Amniotic stem cell (primary cell): ENCODE measurements around the gene MECP2.

ENCODE experiments used
- DNase-seq: peaks from one replicate; lab custom pipeline; 2025; lab: John Stamatoyannopoulos, UW

Gene MECP2

DNA sequence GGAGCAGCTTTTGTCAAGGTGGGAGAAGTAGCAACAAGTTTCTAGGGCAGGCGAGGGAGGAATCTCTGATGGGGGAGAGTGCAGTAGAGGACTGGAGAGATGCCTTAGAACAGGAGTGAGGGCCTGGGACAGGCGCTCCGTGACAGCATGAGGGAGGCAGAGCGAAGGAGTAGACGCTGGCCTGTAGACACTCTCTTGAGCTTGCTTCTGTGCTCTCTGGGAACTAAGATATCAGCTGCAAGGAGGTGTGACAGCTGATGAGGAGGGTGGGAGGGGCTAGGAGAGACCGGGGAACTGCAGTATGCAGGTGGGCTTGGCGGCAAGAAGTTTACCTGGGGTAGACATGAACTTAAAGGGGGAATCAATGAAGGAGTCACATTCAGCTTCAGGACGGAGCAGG, 35.7 kb downstream of the MECP2 start:
- DNase-seq = no peak

DNA sequence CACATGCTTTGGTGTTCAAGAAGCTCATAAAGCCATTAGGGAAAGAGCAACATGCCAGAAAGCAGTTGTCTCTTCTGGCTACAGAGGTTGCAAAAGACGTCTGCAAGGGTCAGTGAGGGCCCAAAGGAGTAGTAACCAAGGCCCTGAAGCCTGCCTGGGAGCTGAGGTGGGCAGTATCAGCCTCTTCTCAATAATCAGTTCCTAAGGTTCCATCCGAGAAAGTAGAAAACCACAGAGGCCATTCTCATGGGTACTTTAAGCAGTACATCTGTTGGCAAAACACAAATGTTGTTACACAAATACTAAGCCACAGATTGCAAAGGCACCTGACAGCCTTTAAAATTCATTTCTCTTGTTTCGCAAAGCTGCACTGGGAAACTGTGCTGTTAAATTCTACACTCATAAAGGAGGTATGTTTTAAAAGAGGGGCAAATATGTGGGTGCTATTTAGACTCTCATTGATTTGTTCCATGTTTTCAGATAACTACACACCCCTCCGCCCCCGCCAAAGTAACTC, 37.7 kb downstream of the MECP2 start:
- no peak for DNase-seq

DNA sequence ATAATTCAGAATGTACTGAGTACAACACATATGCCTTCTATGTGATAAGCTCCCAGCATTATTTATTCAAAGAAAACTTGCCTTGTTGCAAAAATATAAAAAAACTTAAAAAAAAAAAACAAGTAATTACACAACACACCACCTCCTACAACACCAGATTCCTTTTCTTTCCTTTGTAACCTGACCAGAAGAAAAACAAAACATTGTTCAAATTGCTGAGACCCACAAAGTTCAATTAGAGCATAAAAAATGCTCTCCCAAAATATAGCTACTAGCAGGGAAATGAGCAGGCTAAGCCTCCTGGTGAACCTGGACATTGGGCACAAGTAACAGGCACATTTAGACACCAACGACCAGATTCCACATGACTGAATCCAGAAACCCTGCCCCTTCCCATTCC, 38.3 kb downstream of the MECP2 start:
- no peak for DNase-seq

DNA sequence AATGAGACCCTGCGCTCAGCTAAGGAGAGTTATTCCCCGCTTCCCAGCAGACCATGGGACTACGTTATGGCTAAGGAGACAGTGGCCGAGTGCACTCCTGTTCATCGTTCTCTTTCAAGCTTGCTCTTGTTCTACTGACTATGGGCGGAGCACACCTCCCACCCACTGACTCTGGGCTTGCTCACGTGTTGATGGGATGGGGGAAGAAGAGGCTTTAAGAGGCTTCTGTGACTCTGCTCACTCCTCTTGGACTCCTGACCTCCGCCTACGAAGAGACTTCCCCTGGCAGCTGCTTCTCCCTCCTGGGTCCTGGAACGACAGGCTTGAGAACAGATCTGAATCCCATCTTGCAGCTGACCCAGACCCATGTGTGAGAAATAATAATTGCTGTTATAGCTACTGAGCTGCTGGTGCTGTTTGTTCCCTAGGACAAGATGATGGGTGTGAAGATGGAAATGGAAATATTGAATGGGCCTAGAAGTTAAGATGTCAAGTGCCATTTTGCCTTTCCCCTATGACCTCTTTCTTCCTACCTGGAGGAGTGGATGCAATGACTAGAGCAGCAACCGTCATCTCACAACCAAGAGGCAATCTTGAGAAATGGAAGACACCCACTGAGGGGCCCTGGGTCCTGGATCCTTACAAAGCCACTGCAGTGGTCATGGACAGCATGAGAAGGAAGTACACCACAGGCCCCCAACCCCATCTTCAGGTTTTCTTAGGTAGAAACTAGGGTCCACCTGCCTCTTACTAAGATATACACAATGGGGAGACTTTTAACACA, 39.1 kb downstream of the MECP2 start:
- DNase-seq = no peak

DNA sequence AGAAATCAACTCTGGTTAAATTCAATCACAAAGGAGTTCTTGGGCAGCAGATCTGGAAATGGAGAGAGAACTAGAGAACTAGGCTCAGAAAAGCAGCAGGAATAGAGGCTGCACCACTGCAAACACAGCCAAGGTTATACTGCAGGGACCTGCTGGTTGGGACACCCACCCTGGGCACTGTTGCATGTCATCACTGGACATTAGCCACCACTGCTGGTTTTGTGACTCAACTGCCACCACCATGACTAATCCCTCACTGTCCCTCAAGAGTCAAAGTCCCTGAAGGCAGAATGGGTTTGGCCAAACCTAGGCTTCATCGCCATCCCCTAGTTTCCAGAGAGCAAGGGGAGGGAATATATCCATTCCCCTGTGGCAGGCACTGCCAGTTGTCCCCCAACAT, 39.7 kb downstream of the MECP2 start:
- no peak for DNase-seq

DNA sequence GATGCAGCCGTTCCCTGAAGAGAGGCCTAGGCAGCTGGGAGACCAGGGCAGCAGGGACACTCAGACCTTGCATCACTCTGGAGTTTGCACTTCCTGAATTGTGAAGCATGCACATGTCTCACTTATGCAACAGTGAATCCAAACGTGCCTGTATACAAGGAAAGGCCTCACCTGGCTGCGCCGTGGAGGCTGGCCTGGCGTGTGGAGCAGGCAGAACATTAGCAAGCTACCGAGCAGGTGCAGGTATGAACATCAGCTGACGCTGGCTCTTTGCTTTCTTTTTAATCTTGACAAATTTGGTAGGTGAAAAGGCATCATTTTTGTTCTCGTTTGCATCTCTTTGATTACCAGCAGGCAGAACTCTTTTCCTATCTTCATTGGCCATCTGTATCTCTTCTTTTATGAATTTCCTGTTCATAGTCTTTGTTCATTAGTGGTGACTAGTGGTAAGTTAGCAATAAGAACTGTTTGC, 40.7 kb downstream of the MECP2 start:
- no peak for DNase-seq

DNA sequence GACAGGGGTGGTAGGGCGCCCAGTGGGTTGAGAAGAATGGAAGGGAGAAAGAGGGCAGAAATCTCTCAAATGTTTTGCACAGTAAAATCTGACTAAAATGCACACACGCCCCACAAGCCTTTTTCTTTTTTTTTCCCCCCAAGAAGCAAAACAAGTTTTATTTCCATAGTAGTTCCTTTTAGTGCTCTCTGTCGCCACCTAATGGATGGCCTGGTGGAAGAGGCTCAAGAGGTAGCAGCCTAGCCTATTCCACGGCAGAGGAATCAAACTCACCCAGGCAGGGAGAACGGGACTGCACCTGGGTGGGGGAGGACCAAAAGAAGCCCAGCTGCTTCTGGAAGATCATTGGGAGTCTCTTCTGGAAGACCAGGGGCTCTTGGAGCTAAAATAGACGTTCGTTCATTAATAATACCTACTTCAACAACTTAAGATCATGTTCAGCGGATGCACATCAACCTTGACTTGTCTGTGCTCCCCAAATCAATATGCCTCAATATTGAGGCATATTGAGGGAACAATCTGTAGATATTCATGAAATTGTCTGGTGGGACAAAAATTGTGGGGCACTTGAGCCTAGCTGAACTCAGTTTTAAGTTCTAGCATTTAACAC, 46.2 kb downstream of the MECP2 start:
- DNase-seq = peak; percentile 12

DNA sequence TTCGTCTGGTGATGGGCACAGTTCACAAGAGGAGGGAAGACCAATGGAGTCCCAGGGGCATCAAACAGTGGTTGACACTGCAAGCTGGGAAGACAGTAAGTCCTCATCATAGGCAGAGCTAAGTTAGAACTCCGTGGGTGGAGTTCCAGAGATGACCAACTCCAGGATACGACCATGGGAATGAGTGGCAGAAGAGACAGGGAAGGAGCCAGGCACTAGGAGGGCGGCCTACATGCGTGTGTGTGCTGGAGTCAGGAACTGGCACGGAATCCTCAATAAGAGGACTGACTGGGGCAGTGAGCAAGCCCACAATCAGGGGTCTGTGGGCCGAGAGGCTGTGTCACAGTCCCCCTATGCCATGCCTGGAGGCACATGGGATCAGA, 47.4 kb downstream of the MECP2 start:
- DNase-seq = no peak

DNA sequence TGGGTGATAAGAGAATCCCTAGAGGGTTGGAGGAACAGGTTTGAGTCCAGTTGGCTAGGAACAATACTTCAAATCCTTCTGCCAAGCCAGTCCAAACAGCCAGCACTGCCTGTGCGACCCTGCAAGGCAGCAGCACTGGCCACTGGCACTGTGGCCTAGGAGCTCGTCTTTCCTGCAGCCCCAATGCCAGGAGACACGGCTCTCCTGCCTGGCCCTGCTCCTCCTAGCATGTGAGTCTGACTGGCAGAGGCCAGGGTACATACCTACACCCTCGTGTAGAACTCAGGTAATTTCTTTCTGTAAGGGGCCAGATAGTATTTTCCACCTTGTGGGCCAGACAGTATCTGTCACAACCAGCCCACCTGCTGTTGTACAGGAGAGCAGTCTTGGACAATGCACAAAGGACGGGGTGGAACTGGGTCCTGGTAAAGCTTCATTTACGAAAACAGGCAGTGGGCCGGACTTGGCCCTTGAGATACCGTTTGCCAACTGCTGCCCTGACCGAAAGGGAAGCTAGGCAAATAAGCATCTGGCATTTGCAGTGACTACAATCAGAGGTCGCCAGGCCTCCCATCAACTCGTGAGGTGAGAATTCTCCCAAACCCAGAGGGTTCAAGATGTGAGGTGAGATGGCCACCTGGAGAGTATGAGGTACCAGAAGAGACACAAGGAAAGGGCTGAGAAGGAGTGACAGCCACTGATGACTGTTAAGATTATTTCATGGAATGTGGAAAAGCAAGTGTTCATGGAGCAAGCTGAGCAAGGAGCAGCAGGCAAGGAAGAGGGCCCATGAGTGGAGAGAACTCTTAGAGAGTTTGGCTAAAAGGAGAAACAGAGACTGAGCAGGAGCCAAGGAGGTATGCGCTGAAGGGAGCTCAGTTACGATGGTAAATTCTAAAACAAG, 48.1 kb downstream of the MECP2 start:
- no peak for DNase-seq

DNA sequence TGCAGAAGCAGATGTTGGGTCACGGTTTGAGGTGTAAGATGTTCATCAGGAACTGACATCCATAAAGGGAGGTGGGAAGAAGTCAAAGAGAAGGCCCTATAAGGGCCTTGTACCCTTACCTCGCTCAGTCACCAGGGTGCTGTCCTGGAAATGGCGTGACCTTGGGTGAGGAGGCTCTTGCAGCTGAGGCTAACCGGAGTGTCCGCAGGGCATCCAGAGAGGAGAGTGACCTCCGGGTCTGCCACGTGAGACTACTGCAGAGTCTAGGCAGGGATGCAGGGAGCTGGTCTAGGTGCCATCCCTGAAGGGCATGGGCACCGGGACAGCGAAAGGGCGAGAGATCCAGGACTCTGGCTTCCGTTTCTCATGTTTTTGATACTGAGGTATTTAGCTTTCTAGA, 49.1 kb downstream of the MECP2 start:
- DNase-seq = no peak

DNA sequence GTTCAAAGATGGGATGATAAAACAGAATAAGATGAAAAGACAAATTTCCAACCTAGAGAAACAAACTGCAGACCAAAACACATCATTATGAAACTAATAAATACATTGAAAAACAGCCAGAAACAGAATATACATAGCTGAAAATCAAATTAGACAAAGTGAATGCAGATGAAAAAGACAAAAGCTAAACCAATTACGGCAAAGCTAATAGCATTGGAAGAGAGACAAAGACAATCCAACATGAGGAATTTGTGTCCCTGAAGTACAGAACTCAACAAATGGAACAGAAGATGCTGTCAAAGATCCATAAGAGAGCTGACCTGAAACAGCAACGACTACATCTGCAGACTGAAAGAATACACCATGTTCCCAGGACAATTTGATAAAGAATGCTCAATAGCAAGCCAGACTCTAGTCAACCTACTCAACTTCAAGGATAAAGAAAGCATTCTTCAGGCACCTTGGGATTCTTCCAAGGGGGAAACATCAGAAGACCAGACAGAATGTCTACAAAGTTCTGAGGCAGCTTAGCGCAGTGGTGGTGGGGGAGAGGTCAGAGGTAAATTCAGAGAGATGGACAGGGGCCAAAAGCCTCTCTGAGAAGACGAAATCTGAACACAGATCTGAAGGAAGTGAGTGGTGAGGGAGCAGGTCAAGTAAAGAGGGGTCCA, 50.4 kb downstream of the MECP2 start:
- no peak for DNase-seq

DNA sequence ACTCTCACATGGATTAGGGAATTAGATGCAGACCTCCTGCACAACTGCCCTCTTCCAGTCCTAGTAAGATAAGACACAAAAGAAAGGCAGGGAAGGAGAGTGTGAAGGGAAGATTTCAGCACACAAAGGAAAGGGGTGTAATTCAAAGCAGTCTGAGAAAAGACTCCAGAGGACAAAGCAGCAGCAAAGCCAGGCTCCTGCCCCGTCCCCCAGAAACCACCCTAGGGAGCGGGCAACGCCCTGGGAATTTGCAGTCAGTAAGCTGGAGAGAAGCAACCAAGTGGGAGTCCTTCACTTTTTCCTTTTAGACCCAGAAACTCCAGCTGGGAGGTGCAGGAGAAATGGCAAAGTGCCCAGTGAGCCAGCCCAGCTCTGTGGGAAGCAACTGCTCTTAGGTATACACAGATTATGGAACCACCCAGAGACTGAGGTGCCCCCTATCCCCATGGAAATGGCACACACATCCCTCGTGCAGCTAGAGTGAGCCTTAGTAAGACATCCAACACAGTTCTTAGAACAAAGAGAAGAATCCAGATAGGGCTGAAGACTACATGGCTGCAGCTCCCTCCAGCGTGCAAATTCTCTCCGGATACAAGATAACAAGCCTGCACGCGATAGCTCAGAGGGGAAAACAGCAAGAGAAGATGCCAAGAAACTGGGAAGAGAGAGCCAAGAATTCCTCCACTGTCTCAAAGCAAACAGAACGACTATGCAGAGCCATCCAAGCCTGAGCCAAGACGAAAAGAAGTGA, 51.3 kb downstream of the MECP2 start:
- DNase-seq = peak; percentile 41

DNA sequence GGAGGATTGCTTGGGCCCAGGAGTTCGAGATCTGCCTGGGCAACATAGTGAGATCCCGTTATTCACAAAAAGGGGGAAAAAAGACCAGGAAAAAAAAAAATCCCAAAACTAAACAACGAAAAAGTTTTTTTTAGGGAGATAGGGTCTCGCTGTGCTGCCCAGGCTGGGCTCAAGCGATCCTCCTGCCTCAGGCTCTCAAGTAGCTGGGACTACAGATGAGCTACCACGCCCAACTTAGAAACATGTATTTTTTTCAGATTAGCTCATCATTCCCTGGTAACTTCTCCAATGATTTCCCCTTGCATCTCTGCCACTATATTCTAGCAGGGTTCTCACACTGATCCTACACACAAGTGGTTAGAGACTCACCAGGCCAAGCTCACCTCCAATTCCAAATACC, 53.4 kb downstream of the MECP2 start:
- no peak for DNase-seq

DNA sequence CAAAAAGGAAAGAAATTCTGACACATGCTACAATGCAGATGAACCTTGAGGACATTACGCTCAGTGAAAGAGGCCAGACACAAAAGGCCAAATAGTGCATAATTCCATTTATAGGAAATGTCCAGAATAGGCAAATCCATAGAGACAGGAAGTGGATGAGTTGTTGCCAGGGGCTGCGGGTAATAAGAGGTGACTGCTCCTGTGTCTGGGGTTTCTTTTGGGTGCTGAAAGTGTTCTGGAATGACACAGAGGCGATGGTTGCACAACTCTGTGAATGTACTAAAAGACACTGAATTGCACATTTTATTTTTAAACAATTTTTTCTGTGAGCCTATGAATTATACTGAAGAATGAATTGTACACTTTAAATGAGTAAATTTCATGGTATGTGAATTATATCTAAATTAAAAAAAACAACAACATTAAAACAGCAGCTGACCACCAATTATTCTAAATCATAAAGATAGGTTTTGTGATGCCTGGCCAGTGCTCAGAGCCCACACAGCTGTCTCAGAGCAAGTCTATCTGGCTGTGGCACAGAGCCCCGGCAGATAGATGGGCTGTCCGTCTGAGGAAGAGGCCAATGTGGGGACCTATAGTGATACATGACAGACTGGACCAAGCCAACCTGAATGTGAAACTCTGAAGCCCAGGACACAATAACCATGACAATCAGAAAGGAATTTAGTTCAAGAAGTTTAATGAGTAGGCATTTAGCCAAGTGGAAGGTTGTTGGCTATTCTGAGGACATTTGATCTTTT, 54.3 kb downstream of the MECP2 start:
- no peak for DNase-seq

DNA sequence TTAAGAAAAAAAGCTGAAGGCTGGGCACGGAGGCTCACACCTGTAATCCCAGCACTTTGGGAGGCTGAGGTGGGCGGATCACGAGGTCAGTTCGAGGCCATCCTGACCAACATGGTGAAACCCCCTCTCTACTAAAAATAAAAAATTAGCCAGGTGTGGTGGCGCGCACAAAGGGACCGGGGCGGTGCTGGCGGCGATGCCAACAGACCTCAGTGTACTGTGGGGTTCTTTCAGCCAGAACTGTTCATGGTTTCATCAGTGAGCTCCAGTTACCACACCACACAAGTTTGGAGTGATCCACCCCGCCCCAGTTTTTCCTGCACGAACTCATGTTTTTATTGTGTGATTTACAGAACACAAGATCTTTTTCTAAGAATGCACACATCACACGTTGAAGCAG, 56.7 kb downstream of the MECP2 start:
- no peak for DNase-seq

DNA sequence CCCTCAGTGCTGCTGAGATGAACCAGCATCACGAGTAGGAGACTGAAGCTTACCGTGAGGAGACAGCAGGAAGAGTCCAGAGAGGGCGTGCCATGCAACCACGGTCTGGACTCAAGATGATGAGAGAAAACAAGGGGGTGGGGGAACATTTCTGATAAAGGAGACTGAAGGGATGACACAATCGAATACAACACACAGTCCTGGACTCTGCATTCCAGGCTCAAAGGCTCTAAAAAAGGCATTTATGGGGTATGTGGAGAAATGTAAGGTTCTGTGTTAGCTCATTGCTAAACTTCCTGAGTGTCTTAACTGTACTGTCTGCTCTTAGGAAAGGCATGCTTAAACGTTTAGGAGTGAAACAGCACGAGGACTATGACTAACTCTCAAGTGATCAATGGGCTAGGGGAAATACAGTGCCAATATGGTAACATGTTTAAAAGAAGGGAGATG, 57.2 kb downstream of the MECP2 start:
- DNase-seq = no peak

DNA sequence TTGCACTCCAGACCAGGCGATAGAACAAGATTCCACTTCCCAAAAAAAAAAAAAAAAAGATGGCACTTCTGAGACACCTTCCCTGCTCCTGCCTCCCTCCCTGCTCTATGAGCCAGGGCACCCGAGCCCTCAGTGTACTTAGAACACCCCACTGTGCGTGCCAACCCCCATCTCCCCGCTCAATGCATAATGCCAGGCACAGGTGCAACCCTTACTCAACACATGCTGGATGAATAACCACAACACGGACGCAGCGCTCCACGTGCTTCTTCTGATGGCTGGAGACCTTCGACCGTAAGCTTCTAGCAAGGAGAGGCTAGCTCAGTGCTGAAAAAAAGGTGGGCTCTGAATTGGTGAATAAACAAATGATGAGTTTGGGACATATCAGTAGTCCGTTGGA, 57.9 kb downstream of the MECP2 start:
- no peak for DNase-seq

DNA sequence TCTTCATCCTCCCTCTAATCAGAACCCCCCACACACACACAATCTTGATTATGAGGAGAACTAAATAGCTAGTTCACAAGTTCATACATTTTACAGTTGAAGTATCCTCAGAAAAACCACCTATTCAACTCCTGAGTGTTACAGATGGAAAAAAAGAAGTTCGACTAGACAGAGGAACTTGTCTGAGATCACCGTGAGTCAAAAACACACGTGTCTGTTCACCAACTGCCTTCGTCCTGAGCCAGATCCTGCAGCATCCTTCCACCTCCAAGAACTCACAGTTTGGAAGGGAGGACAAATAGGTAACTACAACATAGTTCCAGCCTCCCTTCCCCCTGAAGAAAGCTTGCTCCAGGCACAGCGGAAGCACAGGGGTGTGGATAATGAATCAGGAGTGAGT, 58.9 kb downstream of the MECP2 start:
- DNase-seq = no peak

DNA sequence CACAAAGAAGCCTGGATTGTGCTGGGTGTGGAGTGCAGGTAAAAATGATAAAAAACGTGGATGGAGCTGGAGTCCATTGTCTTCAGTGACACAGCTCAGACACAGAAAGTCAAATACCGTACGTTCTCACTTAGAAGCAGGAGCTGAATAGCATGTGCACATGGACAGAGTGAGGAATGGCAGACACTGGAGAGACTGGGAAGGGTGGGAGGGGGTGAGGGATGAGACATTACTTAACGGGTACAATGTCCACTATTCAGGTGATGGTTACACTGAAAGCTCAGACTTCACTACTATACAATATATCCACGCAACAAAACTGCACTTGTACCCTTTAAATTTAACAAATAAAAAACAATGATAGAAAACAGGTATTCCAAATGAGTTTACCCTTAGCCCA, 59.8 kb downstream of the MECP2 start:
- DNase-seq = no peak

DNA sequence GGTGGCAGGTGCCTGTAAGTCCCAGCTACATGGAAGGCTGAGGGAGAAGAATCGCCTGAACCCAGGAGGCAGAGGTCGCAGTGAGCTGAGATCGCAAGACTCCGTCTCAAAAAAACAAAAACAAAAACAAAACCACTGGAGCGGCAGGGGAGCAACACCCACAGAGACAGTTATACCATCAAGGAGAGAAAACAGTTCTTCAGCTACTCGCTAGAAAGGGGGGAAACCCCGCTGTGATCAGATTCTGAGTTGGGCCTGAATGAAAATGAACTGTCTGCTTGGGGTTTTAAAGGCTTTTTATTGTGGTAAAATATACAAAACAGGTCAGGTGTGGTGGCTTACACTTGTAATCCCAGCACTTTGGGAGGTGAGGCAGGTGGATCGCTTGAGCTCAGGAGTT, 61.0 kb downstream of the MECP2 start:
- DNase-seq = no peak
